ENCODE results near the gene ACAP1. TPM values are rescaled to one million over a fixed set of nuclear protein-coding genes. Genes with fewer than 3 reads are reported as not detected.

Gene ACAP1
- total and polyA plus RNA-seq, 4 donors = 1.1 to 7.4 (median 4.7) TPM

- H3K9me3 ChIP-seq (ENCODE audit: control insufficient read depth in 4 of 4, low read length in 3 of 4) = no peaks in the 10 kb centered on the region
- no peaks in the 10 kb centered on the region for H3K27me3 ChIP-seq (ENCODE audit: control insufficient read depth in 4 of 4, insufficient read depth in 4 of 4, low read length in 3 of 4)
- no peak overlapping the region for H3K4me3 ChIP-seq (ENCODE audit: low read depth in 1 of 3, low read length in 3 of 3)
- peaks cover 9 to 47% (median 36%) of the 10 kb centered on the region in 4 donors for H3K4me1 ChIP-seq (ENCODE audit: control insufficient read depth in 4 of 4, insufficient read depth in 4 of 4, low read length in 3 of 4)
- no peak for DNase-seq (ENCODE audit: low spot score)
- no peak overlapping the region for H3K9ac ChIP-seq (ENCODE audit: low read depth in 1 of 2, low read length in 2 of 2)
- peak overlapping the region in 1 of 2 donors; percentile 99 for H3K27ac ChIP-seq (ENCODE audit: low read depth in 1 of 2, low read length in 2 of 2)
- TF ChIP-seq YY1 (IDR thresholded peaks at IDR 0.05) (no peak), TAF1 (conservative IDR thresholded peaks at IDR 0.05) (no peak), RXRA (IDR thresholded peaks at IDR 0.05) (no peak)
- H3K36me3 ChIP-seq (ENCODE audit: control insufficient read depth in 4 of 4, insufficient read depth in 3 of 4, low read depth in 1 of 4, low read length in 3 of 4) = peaks cover 16 to 39% (median 35%) of the 10 kb centered on the region in 4 donors
- WGBS = 91% methylated on average over 12 of the region's 12 CpGs
Measured at GRCh38 chr17:7309628-7310027, 26.7 kb upstream of the ACAP1 start.

GRCh38 chr17:7311110-7311705, 25.1 kb upstream of the ACAP1 start:
- Histone ChIP-seq H3K27ac (ENCODE audit: low read depth in 1 of 2, low read length in 2 of 2) (no peak overlapping the region), H3K4me3 (ENCODE audit: low read depth in 1 of 3, low read length in 3 of 3) (no peak overlapping the region), H3K9ac (ENCODE audit: low read depth in 1 of 2, low read length in 2 of 2) (no peak overlapping the region), H3K9me3 (ENCODE audit: control insufficient read depth in 4 of 4, low read length in 3 of 4) (no peaks in the 10 kb centered on the region), H3K4me1 (ENCODE audit: control insufficient read depth in 4 of 4, insufficient read depth in 4 of 4, low read length in 3 of 4) (peaks cover 14 to 56% (median 44%) of the 10 kb centered on the region in 4 donors), H3K27me3 (ENCODE audit: control insufficient read depth in 4 of 4, insufficient read depth in 4 of 4, low read length in 3 of 4) (no peaks in the 10 kb centered on the region), H3K36me3 (ENCODE audit: control insufficient read depth in 4 of 4, insufficient read depth in 3 of 4, low read depth in 1 of 4, low read length in 3 of 4) (peaks cover 16 to 39% (median 35%) of the 10 kb centered on the region in 4 donors)
- TF ChIP-seq HNF4A (conservative IDR thresholded peaks at IDR 0.05) = no peak
- no peak for TF ChIP-seq CTCF (IDR thresholded peaks at IDR 0.05; ENCODE audit: low read depth, low read length, missing input control)
- no peak for TF ChIP-seq RXRA (IDR thresholded peaks at IDR 0.05)
- TF ChIP-seq YY1 (IDR thresholded peaks at IDR 0.05) = no peak
- TF ChIP-seq MAX (IDR thresholded peaks at IDR 0.05) = no peak
- no peak for TF ChIP-seq JUND (IDR thresholded peaks at IDR 0.05)
- TF ChIP-seq TAF1 (conservative IDR thresholded peaks at IDR 0.05) = no peak
- TF ChIP-seq FOXA2 (IDR thresholded peaks at IDR 0.05) = no peak
- no peak for TF ChIP-seq FOXA1 (IDR thresholded peaks at IDR 0.05)
- WGBS = 87% methylated on average over 7 of the region's 7 CpGs
- no peak for DNase-seq (ENCODE audit: low spot score)

GRCh38 chr17:7312432-7313087, 23.8 kb upstream of the ACAP1 start:
- no peak for TF ChIP-seq REST (IDR thresholded peaks at IDR 0.05)
- no peak for TF ChIP-seq CTCF (IDR thresholded peaks at IDR 0.05; ENCODE audit: low read depth, low read length, missing input control)
- no peak for TF ChIP-seq FOXA1 (IDR thresholded peaks at IDR 0.05)
- no peak for TF ChIP-seq ZBTB33 (IDR thresholded peaks at IDR 0.05)
- no peak for TF ChIP-seq MAX (IDR thresholded peaks at IDR 0.05)
- TF ChIP-seq HNF4G (IDR thresholded peaks at IDR 0.05) = no peak
- DNase-seq (ENCODE audit: low spot score) = no peak
- peaks cover 16 to 45% (median 37%) of the 10 kb centered on the region in 4 donors for H3K36me3 ChIP-seq (ENCODE audit: control insufficient read depth in 4 of 4, insufficient read depth in 3 of 4, low read depth in 1 of 4, low read length in 3 of 4)
- no peak overlapping the region for H3K27ac ChIP-seq (ENCODE audit: low read depth in 1 of 2, low read length in 2 of 2)
- H3K27me3 ChIP-seq (ENCODE audit: control insufficient read depth in 4 of 4, insufficient read depth in 4 of 4, low read length in 3 of 4) = no peaks in the 10 kb centered on the region
- H3K9ac ChIP-seq (ENCODE audit: low read depth in 1 of 2, low read length in 2 of 2) = no peak overlapping the region
- no peaks in the 10 kb centered on the region for H3K9me3 ChIP-seq (ENCODE audit: control insufficient read depth in 4 of 4, low read length in 3 of 4)
- H3K4me3 ChIP-seq (ENCODE audit: low read depth in 1 of 3, low read length in 3 of 3) = no peak overlapping the region
- WGBS = 84% methylated on average over 7 of the region's 7 CpGs
- peaks cover 14 to 59% (median 42%) of the 10 kb centered on the region in 4 donors for H3K4me1 ChIP-seq (ENCODE audit: control insufficient read depth in 4 of 4, insufficient read depth in 4 of 4, low read length in 3 of 4)
